Measurements from ENCODE around the gene CCDC91.

The CCDC91 gene

DNA sequence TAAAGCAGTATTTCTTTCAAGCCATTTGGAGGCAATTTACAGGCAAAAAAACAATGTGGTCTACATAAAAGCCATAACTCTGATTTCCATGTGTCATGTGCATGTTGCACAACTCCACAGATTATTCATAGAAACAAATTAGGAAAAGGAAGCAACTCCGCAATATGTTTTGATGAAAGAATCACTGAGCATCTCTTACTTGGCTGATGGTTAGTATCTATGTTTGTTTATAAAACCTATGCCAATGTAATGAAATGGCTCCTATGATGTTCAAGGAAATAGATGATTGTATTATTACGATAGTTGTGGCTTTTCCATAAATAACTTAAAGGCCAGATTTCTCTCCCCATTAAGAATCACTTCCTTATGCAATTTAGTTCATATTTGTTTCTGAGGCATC, 373.7 kb downstream of the CCDC91 start:
- no peaks in the 10 kb centered on the region for H3K36me3 ChIP-seq (ENCODE audit: control insufficient read depth in 2 of 2, insufficient read depth in 1 of 2, low read length in 2 of 2)
- ChIA-PET POLR2A (no interaction called here), CTCF (no interaction called here)
- no peaks in the 10 kb centered on the region for H3K9me3 ChIP-seq (ENCODE audit: control insufficient read depth, insufficient read depth, low read depth, low read length)
- H3K4me3 ChIP-seq (ENCODE audit: low read depth, low read length), result no peak overlapping the region
- H3K27ac ChIP-seq (ENCODE audit: extremely low read depth, low read depth, low read length), result no peak overlapping the region
- H3K4me1 ChIP-seq (ENCODE audit: control insufficient read depth, insufficient read depth, low read length), result no peaks in the 10 kb centered on the region
- no peak for TF ChIP-seq ZNF146 (tag by site-specific recombination; IDR thresholded peaks at IDR 0.05)
- TF ChIP-seq, protein P1, sequence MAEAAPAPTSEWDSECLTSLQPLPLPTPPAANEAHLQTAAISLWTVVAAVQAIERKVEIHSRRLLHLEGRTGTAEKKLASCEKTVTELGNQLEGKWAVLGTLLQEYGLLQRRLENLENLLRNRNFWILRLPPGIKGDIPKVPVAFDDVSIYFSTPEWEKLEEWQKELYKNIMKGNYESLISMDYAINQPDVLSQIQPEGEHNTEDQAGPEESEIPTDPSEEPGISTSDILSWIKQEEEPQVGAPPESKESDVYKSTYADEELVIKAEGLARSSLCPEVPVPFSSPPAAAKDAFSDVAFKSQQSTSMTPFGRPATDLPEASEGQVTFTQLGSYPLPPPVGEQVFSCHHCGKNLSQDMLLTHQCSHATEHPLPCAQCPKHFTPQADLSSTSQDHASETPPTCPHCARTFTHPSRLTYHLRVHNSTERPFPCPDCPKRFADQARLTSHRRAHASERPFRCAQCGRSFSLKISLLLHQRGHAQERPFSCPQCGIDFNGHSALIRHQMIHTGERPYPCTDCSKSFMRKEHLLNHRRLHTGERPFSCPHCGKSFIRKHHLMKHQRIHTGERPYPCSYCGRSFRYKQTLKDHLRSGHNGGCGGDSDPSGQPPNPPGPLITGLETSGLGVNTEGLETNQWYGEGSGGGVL (tag by site-specific recombination; IDR thresholded peaks at IDR 0.05), result no peak

DNA sequence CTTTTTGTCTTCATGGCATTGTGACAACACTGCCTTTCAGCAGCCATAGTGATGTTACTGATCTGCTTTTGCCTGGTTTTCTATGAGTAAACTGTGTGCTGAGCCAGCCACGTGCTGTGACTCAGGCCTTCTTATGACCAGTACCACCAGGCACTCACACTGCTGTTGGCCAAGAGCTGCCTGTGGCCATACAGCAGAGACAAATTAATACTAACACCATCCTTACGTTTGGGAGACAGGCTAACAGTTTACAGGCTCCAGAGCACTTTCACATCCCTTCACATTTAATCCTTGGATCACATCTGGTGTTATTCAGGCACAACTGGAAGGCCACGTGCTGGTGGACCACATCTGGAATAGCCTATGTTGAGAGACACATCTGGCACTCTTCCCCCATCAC, 377.9 kb downstream of the CCDC91 start:
- H3K36me3 ChIP-seq (ENCODE audit: control insufficient read depth in 2 of 2, insufficient read depth in 1 of 2, low read length in 2 of 2), result no peaks in the 10 kb centered on the region
- TF ChIP-seq KLF10 (tag by site-specific recombination; IDR thresholded peaks at IDR 0.05) (no peak), PATZ1 (tag by site-specific recombination; IDR thresholded peaks at IDR 0.05) (no peak), ZBTB1 (tag by site-specific recombination; IDR thresholded peaks at IDR 0.05) (no peak)
- H3K9me3 ChIP-seq (ENCODE audit: control insufficient read depth, insufficient read depth, low read depth, low read length), result no peaks in the 10 kb centered on the region
- no peak overlapping the region for H3K27ac ChIP-seq (ENCODE audit: extremely low read depth, low read depth, low read length)
- H3K4me3 ChIP-seq (ENCODE audit: low read depth, low read length), result no peak overlapping the region
- ChIA-PET POLR2A (no interaction called here), CTCF (no interaction called here)
- H3K4me1 ChIP-seq (ENCODE audit: control insufficient read depth, insufficient read depth, low read length), result no peaks in the 10 kb centered on the region

DNA sequence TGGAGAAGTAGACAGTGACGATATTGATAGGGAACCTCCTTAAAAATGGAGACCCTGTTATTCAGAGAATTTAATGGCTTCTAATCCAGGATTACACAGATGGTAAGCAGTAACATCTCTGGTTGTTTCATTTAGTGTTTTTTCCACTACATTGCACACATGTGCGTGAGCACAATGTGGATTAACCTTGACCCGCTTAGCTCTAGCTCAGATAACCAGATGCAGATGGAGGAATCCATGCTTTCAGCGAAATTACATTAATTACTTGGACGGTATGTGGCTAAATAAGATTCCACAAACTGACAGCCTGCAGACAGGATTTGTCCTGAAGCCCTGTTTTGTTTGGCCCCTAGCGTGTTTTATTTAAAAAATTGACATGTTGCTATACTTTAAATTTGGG, 378.4 kb downstream of the CCDC91 start:
- ChIA-PET CTCF (no interaction called here), POLR2A (no interaction called here)
- no peak overlapping the region for H3K4me3 ChIP-seq (ENCODE audit: low read depth, low read length)
- H3K4me1 ChIP-seq (ENCODE audit: control insufficient read depth, insufficient read depth, low read length), result no peaks in the 10 kb centered on the region
- TF ChIP-seq TCF7L2 (IDR thresholded peaks at IDR 0.05; ENCODE audit: borderline replicate concordance, low read depth, low read length) (no peak), TRIM28 (IDR thresholded peaks at IDR 0.05; ENCODE audit: borderline replicate concordance, low read length) (no peak), HOXC10 (CRISPR knock-in tag; IDR thresholded peaks at IDR 0.05) (no peak), ZNF513 (tag by site-specific recombination; IDR thresholded peaks at IDR 0.05) (no peak), ZNF626 (tag by site-specific recombination; IDR thresholded peaks at IDR 0.05) (no peak)
- TF ChIP-seq, protein P2, sequence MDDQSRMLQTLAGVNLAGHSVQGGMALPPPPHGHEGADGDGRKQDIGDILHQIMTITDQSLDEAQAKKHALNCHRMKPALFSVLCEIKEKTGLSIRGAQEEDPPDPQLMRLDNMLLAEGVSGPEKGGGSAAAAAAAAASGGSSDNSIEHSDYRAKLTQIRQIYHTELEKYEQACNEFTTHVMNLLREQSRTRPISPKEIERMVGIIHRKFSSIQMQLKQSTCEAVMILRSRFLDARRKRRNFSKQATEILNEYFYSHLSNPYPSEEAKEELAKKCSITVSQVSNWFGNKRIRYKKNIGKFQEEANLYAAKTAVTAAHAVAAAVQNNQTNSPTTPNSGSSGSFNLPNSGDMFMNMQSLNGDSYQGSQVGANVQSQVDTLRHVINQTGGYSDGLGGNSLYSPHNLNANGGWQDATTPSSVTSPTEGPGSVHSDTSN (CRISPR knock-in tag; IDR thresholded peaks at IDR 0.05), result no peak
- H3K36me3 ChIP-seq (ENCODE audit: control insufficient read depth in 2 of 2, insufficient read depth in 1 of 2, low read length in 2 of 2), result no peaks in the 10 kb centered on the region
- H3K9me3 ChIP-seq (ENCODE audit: control insufficient read depth, insufficient read depth, low read depth, low read length), result no peaks in the 10 kb centered on the region
- H3K27ac ChIP-seq (ENCODE audit: extremely low read depth, low read depth, low read length), result no peak overlapping the region

- no peaks in the 10 kb centered on the region for H3K9me3 ChIP-seq (ENCODE audit: control insufficient read depth, insufficient read depth, low read depth, low read length)
- ChIA-PET POLR2A (no interaction called here), CTCF (no interaction called here)
- H3K36me3 ChIP-seq (ENCODE audit: control insufficient read depth in 2 of 2, insufficient read depth in 1 of 2, low read length in 2 of 2), result no peaks in the 10 kb centered on the region
- no peak overlapping the region for H3K27ac ChIP-seq (ENCODE audit: extremely low read depth, low read depth, low read length)
- no peak overlapping the region for H3K4me3 ChIP-seq (ENCODE audit: low read depth, low read length)
- TF ChIP-seq, protein P3, sequence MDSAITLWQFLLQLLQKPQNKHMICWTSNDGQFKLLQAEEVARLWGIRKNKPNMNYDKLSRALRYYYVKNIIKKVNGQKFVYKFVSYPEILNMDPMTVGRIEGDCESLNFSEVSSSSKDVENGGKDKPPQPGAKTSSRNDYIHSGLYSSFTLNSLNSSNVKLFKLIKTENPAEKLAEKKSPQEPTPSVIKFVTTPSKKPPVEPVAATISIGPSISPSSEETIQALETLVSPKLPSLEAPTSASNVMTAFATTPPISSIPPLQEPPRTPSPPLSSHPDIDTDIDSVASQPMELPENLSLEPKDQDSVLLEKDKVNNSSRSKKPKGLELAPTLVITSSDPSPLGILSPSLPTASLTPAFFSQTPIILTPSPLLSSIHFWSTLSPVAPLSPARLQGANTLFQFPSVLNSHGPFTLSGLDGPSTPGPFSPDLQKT (IDR thresholded peaks at IDR 0.05; ENCODE audit: borderline replicate concordance, low read depth, low read length), result no peak
- TF ChIP-seq ZNF18 (tag by site-specific recombination; IDR thresholded peaks at IDR 0.05), result no peak
- H3K4me1 ChIP-seq (ENCODE audit: control insufficient read depth, insufficient read depth, low read length), result no peaks in the 10 kb centered on the region
Observed at GRCh38 chr12:28569698-28570411, 379.6 kb downstream of the CCDC91 start.

Measured in HEK293 (cell line).